ENCODE results near the gene SEC14L1. TPM values are rescaled to one million over a fixed set of nuclear protein-coding genes. Genes with fewer than 3 reads are reported as not detected.
A peak's percentile ranks its signal among the peaks of the same experiment; 100 is the strongest.

The SEC14L1 gene
- total and polyA plus RNA-seq, 2 of the 8 experiments (the other 6 are each of a cell fraction or from before 2014, with no cell fraction given), result 27.2 to 74.4 TPM

DNA sequence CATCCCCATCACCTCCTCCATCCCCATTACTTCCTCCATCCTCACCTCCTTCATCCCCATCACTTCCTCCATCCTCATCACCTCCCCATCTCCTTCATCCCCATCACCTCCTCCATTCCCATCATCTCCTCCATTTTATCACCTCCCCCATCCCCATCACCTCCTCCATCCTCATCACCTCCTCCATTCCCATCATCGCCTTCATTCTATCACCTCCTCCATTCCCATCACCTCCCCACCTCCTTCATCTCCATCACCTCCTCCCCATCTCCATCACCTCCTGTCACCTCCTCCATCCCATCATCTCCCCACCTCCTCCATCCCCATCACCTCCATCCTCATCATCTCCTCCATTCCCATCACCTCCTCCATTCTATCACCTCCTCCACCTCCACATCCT is 116.4 kb downstream of the SEC14L1 start:
- Histone ChIP-seq H2BK120ac (replicated peaks; ENCODE audit: low read depth, low read length) (no peak overlapping the region), H3K14ac (ENCODE audit: insufficient read length) (no peak overlapping the region), H3K4me3 (ENCODE audit: extremely low read depth in 1 of 4, insufficient read depth in 2 of 4, low read depth in 3 of 4, low read length in 4 of 4) (no peak overlapping the region), H3K4ac (replicated peaks; ENCODE audit: insufficient read length, low read depth, low read length) (no peak overlapping the region), H3K27ac (ENCODE audit: low read depth, low read length) (no peak overlapping the region), H2BK15ac (ENCODE audit: low read length) (no peak overlapping the region; the same call in 1 of the 2 replicates), H3K9ac (replicated peaks in 1 of 4; ENCODE audit: extremely low read depth in 1 of 4, low read depth in 3 of 4, low read length in 3 of 4) (no peak overlapping the region), H2BK20ac (ENCODE audit: low read length) (no peak overlapping the region), H3K27me3 (replicated peaks in 1 of 4; ENCODE audit: control insufficient read depth in 3 of 4, extremely low read depth in 1 of 4, insufficient read depth in 3 of 4, low read length in 3 of 4) (no peaks in the 10 kb centered on the region), H3K79me2 (ENCODE audit: control insufficient read depth in 1 of 2, insufficient read depth in 2 of 2, low read length in 2 of 2) (no peaks in the 10 kb centered on the region), H3K79me1 (ENCODE audit: low read depth, low read length) (no peaks in the 10 kb centered on the region), H2BK12ac (ENCODE audit: low read depth, low read length) (no peak overlapping the region), H3K4me1 (replicated peaks in 1 of 4; ENCODE audit: control insufficient read depth in 3 of 4, insufficient read depth in 4 of 4, low read length in 3 of 4) (peaks cover 4 to 10% (median 5%) of the 10 kb centered on the region in 4 experiments; a peak in 6 of 7 replicates), H4K20me1 (replicated peaks in 1 of 2; ENCODE audit: control insufficient read depth in 1 of 2, insufficient read depth in 2 of 2, low read length in 2 of 2) (no peaks in the 10 kb centered on the region), H3K23me2 (ENCODE audit: low read depth, low read length) (peaks cover 5% of the 10 kb centered on the region; the same call in 1 of the 2 replicates), H2AK5ac (ENCODE audit: low read depth, low read length) (peak overlapping the region; percentile 65; the same call in 1 of the 2 replicates), H3K9me3 (ENCODE audit: insufficient read depth in 2 of 2, low read depth in 1 of 2, low read length in 1 of 2) (no peaks in the 10 kb centered on the region), H3K23ac (ENCODE audit: insufficient read length) (no peak overlapping the region), H2AFZ (ENCODE audit: low read length) (no peak overlapping the region), H3K56ac (replicated peaks; ENCODE audit: insufficient read length, low read depth, low read length) (no peak overlapping the region), H4K5ac (ENCODE audit: insufficient read length, low read depth, low read length) (no peak overlapping the region), H3K36me3 (ENCODE audit: control insufficient read depth in 2 of 4, insufficient read depth in 4 of 4, low read length in 3 of 4) (no peaks in the 10 kb centered on the region), H4K91ac (replicated peaks; ENCODE audit: insufficient read length, low read length) (no peak overlapping the region), H2BK5ac (ENCODE audit: low read depth, low read length) (no peak overlapping the region), H3K4me2 (ENCODE audit: insufficient read depth in 1 of 2, low read depth in 2 of 2, low read length in 2 of 2) (no peak overlapping the region), H4K8ac (ENCODE audit: extremely low read depth, insufficient read depth, low read length) (no peak overlapping the region), H3K18ac (ENCODE audit: extremely low read depth, low read length) (no peak overlapping the region)
- POLR2A ChIA-PET (ENCODE audit: partially characterized antibody), result no interaction called here
- WGBS, 2 experiments (ENCODE audit: extremely low coverage in 1 of 2, insufficient coverage in 1 of 2, insufficient read length in 1 of 2, insufficient replicate concordance in 2 of 2, low coverage in 1 of 2, low lambda C conversion rate in 2 of 2, missing lambda C conversion rate in 1 of 2), result 100% methylated on average over 1 of the region's 1 CpG
- FAIRE-seq (no peak), DNase-seq (ENCODE audit: low read depth in 1 of 2, low spot score in 2 of 2) (no peak)
- CTCF ChIA-PET (ENCODE audit: partially characterized antibody), result interaction anchor here (1.1 to 1.6 kb wide), 3 partner anchors 35 to 90 kb away, joined by 3 to 4 read pairs (median 3); no protein-coding TSS in a partner anchor
- TF ChIP-seq ATF3 (IDR thresholded peaks at IDR 0.05; ENCODE audit: insufficient read depth, low read depth, low read length), result no peak
- TF ChIP-seq RAD21 (IDR thresholded peaks at IDR 0.05 in 1 of 2, conservative IDR thresholded peaks at IDR 0.05 in 1 of 2; ENCODE audit: low read depth in 2 of 2, low read length in 2 of 2), result no peak
- no peak for TF ChIP-seq JUN (IDR thresholded peaks at IDR 0.05; ENCODE audit: low read depth, low read length)
- no peak for TF ChIP-seq RXRA (IDR thresholded peaks at IDR 0.05; ENCODE audit: insufficient read depth, low read depth, low read length)
- TF ChIP-seq, protein P1, sequence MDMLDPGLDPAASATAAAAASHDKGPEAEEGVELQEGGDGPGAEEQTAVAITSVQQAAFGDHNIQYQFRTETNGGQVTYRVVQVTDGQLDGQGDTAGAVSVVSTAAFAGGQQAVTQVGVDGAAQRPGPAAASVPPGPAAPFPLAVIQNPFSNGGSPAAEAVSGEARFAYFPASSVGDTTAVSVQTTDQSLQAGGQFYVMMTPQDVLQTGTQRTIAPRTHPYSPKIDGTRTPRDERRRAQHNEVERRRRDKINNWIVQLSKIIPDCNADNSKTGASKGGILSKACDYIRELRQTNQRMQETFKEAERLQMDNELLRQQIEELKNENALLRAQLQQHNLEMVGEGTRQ (IDR thresholded peaks at IDR 0.05; ENCODE audit: low read length), result no peak
- TF ChIP-seq RBBP5 (IDR thresholded peaks at IDR 0.05; ENCODE audit: borderline replicate concordance, low read depth, low read length), result no peak
- TF ChIP-seq POLR2AphosphoS5 (IDR thresholded peaks at IDR 0.05; ENCODE audit: low read depth, low read length), result no peak
- TF ChIP-seq RNF2 (IDR thresholded peaks at IDR 0.05; ENCODE audit: borderline replicate concordance, low read depth, low read length, missing control alignments, poor library complexity, severe bottlenecking), result no peak
- TF ChIP-seq SUZ12 (IDR thresholded peaks at IDR 0.05; ENCODE audit: low read length), result no peak
- TF ChIP-seq MAFK (IDR thresholded peaks at IDR 0.05; ENCODE audit: low read depth, low read length), result no peak
- TF ChIP-seq PHF8 (conservative IDR thresholded peaks at IDR 0.05; ENCODE audit: low read depth, low read length), result no peak
